Transverse colon (tissue), 3 donors: Measurements from ENCODE around the gene MORN4.

Source experiments
- EP300 ChIP-seq: sonication (generic); formaldehyde crosslinking; IDR thresholded peaks from one replicate; pipeline ENCODE4 v1.6.1; 2017; ENCODE audit warnings: antibody characterized with exemption, low read depth
- POLR2AphosphoS5 ChIP-seq, 3 donors: sonication (generic); formaldehyde crosslinking; IDR thresholded peaks; one replicate each; pipeline ENCODE4 v1.6.1; 2016; ENCODE audit warnings: antibody characterized with exemption in 3 of 3

- TF ChIP-seq EP300 (no peak), POLR2AphosphoS5 (IDR thresholded peaks at IDR 0.05) (peak; percentile 84 to 90 (median 87))
These were observed 7.0 kb upstream of the MORN4 start, which contains the start of gene PI4K2A for GRCh38 chr10:97640174-97640867.
